DMS114 treated with DMSO at 0.1 percent for 48 hours (cell line): Measurements from ENCODE around the gene SUMF1.
"Not testable (repeated sequence)": the region's sequence is repeated elsewhere in the genome, so short reads cannot be mapped to it uniquely, and the experiment has no call there.

Experiments
- DNase-seq: peaks from one replicate; lab custom pipeline; 2025; ENCODE audit not compliant: unreplicated experiment; lab: John Stamatoyannopoulos, UW

The SUMF1 gene

DNA sequence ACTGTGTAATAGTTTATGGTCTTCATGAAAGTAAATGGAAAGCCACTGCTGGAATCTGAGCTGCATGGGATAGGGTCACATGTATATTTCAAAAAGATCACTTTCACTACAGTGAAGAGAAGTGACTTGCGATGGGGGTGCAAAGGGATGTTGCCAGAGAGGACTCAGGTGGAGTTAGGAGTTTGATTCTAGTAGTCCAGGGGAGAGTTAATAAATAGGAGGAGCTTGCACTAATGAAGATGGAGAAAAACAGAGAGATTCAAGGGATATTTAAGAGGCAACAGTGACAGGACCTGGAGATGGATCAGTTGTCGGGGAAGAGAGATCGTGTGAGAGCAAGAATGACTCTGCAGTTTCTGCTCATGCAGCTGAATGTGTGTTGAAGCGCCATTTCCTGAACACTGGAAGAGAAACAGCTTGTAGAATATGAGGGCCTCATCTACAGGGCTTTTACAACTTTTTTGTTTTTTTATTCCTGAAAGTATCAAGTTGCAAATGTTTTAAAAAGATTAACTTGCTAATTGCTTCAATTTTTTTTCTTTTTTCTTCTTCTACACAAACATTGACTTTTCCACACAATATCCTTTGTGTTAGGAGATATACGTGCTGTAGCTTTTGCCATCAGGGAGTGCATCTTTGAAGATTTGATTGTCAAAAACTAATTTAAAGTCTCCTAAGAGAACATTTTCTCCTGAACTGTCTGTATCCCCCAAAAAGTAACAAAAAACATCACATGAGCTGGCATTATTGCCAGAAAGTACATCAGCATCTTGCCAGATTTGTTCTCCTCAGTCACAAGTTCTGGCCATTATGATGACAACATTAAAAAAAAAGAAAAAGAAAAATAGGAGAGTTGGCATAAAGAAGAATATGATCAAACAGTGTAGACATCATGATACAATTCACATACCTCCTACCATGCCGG is 126.4 kb downstream of the SUMF1 start:
- DNase-seq = no peak

DNA sequence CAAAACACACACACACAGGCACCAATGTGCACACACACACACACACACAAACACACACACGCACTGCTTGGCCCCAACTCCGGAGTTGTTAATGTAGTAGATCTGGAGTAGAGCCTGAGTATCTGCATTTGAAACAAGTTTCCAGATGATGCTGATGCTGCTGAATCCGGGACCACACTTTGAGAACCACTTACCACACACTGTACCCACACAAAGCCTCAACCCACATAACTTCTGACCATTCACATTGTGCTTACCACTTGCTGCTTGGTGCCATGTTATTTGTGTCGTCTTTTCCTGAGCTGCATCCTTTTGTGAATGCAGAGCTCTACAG is 127.0 kb downstream of the SUMF1 start:
- DNase-seq = no peak

DNA sequence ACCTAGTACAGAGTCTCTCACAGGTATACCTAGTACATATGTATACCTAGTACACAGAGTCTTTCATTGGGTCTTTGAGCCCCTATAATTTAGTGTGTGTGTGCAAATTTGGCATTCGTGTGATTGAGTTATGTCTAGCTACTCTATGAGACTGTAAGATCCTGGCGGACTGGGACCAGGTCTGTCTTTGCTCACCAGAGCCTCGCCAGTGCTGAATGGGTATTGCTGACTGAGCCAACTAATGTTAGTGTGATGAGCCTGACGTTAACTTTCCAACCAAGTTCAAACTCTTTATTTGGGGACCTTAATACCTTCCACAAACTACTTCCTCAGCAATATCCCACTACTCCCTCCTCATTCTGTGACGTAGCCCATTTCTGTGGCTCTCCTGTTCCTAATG is 128.3 kb downstream of the SUMF1 start:
- no peak for DNase-seq

DNA sequence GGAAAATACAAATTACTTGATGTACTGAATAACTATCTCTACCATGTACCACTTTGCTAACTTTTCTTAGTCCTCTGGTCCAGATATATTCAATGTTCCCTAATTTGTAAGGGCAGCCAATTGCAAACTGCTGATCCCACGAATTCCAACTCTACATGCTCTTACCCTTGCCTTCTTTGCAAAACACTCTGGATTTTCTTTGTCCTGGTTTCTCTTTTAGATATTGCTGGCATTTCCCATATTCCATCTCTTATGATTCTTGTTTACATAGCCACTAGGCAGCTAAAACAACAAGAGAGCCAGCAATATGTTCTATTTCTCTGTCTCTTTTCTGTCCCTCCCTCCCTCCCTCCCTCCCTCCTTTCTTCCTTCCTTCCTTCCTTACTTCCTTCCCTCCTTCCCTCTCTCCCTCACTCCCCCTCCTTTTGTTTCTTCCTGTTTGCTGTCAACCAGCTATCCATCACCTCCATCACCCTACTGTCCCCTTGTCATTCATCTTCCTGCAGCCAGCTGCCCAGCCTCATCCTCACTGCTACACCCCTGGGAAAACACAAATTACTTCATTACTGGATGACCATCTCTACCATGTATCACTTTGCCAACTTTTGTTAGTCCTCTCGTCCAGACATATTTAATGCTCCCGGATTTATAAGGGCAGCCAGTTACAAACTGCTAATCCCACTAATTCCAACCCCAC is 130.1 kb downstream of the SUMF1 start:
- DNase-seq = no peak

DNA sequence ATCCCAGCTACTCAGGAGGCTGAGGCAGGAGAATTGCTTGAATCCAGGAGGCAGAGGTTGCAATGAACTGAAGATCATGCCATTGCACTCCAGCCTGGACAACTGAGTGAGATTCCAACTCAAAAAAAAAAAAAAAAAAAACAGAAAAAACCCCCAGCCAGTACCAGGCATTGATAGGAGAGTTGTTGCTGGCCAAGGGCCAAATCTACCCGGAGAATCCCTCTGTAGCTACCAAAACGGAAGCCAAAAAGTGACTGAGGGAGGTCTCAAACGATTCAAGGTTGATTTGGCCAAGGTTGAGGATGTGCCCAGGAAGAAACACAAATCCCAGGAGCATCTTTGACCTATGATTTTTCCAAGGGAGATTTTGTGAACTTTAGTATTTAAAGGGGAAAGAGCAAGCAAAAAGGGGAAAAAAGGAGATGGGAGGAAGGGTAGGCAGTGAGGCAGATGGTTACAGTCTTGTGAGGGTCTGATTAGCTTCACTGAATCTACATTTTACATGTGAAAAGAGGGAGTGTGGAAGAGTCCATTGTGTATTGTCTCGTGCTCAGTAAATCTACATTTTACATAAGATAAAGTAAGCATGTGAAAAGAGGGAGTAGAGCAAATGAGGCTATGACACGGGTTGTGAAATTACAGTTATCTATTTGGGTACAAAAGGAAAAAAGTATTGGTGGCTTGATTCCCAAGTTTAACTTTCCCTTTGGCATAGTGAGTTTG is 131.1 kb downstream of the SUMF1 start:
- DNase-seq = no peak

DNA sequence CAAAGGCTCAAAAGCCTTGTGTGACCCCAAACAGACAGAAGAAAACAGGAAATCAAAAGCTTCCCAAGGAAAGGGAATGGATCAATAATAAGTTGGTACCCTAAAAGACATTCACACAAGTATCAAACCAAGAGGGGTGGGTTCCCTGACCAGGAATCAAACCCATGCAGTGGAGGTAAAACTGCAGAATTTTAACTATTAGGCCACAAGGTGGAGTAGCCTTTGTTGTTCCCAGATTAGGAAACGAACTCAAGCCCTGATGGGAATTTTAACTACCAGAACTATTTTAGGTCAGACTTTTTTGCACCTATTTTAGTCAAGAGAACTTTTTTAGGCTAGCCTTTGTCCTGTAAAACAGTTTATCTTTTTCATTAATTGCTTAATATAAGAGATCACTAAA is 132.5 kb downstream of the SUMF1 start:
- no peak for DNase-seq

DNA sequence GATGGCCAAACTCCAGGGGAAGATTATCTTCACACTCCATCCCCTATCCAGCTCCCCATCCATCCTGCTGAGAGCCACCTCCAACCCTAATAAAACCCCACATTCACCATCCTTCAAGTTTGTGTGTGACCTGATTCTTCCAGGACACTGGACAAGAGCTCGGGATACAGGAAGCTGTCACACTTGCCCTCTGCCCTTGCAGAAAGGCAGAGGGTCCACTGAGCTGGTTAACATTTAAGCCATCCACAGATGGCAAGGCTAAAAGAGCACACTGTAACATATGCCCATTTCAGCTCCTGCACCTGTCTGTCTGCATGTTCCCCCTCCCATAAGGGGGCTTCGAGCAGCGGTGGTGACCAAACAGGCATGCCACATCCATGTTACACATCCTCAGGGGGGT is 134.1 kb downstream of the SUMF1 start:
- DNase-seq = no peak

DNA sequence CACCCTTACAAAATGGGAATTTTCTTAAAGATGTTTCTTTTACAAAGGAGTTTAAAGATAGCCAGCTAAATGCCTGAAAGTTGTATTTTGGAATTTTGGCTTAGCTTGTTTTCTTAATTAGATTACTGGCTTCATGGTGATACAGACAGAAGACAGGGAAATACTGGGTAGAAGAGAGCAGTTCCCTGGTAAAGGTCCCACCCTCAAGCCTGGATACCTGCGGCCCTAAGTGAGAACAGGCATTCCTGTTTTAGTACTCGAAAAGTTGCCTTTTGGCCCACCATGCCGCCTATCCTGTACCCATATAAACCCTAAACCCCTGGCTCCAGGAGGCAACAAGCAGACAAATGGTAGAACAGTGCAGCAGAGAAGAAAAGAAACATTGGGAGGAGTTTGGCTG is 134.5 kb downstream of the SUMF1 start:
- DNase-seq = no peak

DNA sequence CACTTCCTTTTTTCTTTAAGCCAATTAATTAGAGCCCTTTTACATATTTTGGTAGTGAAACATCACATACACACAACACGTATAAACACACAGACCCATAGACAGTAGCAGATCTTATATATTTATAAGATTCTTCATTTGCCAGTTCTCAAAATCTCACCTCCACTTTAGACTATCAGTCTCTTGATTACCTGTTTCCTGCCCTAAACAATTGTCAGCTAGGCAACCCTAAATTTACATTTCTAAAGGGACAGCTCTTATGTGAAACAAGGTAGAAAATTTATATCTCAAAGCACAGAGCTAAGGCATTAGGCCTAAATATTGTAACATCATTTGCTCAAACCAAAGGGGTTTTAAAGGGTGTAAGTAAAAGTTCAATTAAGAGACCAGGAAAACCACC is 135.0 kb downstream of the SUMF1 start:
- DNase-seq = no peak

DNA sequence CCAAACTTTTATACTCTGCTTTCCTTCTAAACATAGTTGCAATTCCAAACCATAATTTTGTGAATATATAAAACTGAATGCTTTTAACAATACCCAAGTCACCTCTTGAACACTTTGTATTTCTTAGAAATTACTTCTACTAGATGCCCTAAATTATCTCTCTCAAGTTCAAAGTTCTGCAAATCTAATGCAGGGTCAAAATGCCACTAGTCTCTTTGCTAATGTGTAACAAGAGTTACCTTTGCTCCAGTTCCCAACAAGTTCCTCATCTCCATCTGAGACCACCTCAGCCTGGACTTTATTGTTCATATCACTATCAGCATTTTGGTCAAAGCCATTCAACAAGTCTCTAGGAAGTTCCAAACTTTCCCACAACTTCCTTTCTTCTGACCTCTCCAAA is 137.3 kb downstream of the SUMF1 start:
- DNase-seq = not testable (repeated sequence)

DNA sequence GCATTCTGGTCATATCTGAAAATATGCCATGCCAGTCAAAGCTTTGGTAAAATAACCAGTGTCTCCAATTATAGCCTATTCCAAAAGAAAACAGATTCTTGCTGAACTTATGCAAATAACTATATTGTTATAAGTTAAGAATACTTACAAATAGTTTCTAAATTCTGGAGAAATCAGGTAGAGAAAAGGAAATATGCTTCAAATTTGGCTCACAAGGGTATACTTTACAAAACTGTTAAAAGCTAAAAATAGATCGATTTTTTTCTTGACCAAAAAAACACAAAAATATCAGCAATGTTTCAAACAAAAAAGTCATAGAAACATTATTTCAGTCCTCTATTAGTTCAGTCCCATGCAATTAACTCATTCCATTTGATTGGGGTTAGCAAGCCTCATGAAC is 140.2 kb downstream of the SUMF1 start:
- no peak for DNase-seq

DNA sequence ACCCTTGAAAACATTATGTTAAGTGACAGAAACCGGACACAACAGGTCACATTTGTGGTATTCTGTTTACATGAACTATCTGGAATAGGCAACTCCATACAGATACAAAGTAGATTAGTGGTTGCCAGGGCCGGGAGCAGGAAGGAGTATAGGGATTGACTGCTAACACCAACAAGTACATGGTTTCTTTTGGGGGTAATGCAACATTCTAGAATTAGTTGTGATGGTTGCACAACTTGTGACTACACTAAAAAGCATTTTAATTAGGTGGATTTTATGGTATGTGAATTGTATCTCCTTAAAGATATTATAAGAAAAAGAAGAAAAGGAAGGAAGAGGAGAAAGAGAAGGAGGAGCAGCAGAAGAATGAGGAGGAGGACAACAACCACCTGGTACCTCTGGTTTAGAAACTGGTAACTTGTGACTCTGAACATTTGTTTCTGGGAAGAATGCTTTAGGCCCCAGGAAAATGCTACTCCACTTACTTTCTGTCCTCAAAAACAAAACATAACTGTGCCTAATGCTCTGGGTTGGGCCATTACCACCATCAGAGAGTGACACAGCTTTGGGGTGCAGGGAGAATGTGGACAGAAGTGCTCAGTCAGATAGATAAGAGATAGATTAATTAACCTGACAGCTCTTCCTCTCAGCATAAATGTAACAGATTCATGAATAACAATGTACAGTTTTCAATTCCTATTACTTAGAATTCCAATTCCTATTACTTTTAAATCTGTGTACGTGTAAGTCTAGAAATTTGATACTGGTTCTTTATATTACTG is 143.6 kb downstream of the SUMF1 start:
- DNase-seq = no peak

DNA sequence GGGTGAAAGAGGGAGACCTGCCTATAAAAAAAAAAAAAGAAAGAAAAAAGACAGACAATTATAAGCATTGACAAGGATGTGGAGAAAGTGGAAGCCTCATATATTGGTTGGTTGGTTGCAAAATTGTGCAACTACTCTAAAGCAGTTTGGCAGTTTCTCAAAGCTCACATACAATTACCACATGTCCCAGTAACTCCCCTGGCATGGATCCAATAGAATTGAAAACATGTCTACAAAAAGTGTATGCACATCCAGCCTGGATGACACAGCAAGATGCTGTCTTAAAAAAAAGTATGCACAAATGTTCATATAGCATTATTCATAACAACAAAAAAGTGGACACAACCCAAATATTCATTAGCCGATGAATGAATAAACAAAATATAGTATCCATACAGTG is 144.4 kb downstream of the SUMF1 start:
- DNase-seq = no peak

DNA sequence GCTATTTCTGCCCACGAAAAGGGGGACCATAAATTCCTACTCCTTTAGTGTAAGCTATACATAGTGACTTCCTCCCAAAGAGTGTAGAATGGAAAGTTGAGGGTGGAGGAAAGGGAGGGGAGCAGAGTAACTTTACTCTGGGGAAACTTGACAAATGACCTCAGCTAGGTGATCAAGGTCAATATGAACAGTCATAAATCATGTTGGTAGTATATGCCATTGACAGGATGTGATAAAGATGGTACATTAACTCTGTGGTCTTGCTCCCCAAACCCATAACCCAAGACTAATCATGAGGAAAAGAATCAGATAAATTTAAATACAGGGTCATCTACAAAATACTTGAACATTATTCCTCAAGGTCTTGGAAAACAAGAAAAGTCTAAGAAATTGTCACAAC is 145.3 kb downstream of the SUMF1 start:
- no peak for DNase-seq

DNA sequence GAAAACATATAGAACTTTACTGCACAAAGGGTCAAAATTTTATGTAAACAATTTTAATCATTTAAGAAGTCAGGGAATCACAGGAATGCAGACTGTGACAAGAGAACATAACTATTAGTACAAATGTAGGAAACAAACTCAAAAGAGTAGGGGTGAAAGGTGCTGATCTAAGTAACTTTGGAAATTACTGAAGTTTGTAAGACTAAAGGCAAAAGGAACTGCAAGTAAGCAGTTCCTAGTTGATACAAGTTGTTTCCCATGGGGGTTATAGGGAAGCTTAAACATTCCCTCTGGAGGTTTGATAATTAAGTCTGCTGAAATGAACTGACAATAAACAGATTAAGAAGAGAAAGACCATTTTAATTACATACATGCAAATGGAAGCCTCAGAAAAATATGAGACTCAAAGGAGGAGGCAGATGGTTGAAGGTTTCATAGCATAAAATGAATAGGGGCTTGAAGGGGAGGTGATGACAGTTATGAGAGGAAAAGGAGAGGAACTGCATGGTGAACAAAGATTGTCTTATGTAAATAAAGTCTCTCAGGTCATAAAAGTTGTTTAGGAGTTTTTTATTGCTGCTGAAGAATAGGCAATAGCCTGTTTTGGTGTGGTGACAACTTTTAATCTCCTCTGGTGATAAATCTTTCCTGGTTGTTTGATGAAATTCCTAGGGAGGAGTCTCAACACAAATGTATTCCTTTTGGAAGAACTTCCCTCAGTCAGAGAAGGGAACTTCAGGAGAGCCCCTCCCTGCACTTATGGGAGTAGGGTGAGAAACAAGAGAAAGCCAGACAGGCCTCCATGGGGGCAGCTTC is 146.8 kb downstream of the SUMF1 start:
- no peak for DNase-seq

DNA sequence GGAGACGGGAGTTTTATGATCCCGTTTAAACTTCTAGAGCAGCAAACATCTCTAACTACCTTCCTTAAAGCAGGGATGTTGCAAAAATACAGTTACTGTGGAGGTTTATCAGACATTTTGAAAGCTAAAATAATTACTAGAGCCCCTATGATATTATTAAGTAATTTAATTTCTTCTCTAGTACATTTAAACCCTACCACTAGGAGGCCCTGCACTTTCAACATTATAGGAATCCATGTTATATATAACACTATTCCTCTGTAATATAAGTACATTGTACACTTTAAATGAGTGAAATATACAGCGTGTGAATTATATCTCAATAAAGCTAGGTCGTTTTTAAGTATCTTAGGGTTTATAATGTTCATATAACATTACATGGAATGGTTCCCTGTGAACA is 152.4 kb downstream of the SUMF1 start:
- no peak for DNase-seq

DNA sequence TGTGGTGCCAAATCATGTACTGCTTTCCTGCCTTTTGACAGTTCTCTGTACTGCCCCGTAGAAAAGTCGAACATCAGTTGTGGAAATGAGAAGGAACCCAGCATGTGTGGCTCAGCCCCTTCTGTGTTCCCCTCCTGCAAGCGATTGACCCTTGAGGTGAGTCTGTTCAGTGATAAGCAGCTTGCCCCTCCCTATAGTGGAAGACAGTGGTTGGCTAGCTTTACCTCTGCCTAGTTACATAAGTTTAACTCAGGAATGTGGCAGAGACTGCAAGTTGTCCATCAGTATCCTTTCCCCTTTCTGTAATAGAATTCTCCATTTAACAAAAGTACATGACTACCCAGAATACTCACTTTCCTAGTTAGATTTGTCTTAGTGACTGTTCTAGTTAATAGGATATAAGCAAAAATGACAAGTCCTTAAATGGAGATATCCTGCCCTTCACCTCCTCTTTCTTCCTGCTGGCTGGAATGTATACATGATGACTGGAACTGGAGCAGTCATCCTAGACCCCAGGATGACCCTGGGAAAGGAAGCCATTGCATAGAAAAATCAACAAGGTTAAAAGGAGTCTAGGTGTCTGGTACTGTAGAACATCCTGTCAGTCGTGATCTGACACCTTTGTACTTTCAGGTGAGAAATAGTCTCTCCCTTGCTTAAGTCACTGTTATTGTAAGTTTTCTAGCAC is 153.3 kb downstream of the SUMF1 start:
- DNase-seq = no peak

DNA sequence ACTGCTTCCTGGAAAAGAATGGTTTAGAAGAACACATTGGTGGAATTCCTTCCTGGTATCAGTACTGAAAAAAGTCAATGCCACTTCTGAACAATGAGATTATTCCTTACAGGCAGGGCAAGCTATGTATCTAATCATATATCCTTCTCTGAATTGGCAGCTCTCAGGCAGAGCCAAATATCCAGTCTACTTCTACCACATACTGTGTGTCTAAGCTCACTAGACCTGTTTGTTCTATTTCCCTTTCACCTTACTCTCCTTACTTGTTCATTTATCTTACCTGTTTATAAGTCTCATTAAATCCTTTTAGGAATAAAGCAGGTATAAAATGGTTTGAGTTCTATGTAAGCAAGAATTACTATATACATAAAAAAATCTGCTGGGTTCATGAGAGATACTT is 155.6 kb downstream of the SUMF1 start:
- no peak for DNase-seq
